ENCODE measurements around the gene LSM14A. TPM values are rescaled to one million over a fixed set of nuclear protein-coding genes. Genes with fewer than 3 reads are reported as not detected.
A peak's percentile ranks its signal among the peaks of the same experiment; 100 is the strongest.

Gene LSM14A
- total RNA-seq, 1 experiment from 2014 or later: 52.5 TPM

DNA sequence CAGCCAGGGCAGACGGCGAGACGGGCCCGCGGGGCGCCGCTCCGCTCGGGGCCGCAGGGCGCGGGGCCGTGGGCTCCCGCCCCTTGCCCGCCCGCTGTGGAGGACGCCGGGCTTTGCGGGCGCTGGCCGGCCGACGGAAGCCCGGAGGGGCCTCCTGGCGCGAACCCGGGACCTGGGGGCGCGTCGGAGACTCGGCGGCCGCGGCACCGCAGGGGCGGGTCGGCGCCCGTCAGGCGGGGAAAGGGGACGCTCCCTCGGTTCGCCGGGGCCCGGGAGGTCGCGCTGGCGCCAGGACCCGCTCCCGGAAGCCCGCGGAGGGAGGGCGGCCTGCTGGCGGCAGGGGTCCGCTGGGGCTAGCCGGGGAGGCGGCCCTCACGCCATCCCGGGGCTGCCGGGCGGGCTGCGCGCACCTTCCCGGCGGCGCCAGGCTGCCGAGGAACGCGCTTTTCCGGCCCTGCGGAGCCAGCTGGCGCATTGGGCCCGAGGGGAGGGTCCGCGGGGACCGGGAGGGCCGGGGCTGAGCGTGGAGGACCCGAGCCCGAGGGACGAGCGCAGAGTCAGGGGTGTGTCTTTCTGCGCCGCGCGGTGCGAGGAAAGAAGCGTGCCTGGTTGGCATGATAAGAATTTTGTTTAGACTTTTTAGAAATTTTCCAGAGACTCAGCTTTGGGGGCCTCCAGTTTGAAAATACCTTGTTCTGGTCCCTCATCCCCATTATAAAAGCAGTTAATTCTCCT lies 82.6 kb downstream of the LSM14A start:
- peak; percentile 25 for DNase-seq (ENCODE audit: low read depth)

DNA sequence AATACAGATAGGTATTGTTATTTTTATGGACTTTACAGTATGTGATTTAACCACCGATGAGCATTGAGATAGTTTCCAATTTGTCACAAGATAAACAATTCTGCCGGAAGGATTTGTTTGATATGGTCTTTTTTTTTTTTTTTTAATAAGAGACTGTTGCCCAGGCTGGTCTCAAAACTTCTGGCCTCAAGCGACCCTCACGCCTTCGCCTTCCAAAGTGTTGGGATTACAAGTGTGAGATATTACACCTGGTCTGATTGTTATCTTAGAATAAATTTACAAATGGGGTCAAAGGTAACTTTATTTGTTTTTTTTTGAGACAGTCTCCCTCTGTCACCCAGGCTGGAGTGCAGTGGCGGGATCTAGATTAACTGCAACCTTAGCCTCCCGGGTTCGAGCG lies 83.2 kb downstream of the LSM14A start:
- no peak for DNase-seq (ENCODE audit: low read depth)

DNA sequence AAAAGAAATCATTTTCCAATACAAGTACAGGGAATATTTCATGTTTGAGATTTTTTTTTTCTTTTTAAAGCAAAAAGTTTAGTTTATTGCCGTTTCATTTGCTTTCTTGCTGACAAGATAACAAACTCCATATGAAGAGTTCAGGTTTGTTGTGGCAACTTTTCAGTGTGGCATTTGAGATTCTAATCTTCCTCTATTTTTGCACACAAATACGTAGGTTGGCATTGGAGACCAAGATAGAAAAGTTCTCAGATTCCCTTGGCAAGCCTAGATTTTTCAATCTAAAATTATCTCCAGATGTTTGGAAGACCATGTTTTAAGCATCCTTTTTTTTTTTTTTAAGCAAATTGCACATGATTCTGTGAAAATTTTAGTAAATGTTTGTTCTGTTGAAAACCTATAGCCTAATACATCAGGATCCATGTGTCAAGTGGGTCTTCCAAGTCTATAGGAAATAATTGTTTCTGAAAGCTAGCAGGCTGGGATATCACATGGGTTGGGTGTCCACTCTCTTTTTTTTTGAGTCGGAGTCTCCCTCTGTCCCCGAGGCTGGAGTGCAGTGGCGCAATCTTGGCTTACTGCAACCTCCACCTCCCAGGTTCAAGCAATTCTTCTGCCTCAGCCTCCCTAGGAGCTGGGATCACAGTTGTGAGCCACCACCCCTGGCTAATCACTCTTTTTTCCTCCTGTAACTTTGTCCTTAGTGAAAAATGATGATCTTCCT lies 84.7 kb downstream of the LSM14A start:
- no peak for DNase-seq (ENCODE audit: low read depth)

DNA sequence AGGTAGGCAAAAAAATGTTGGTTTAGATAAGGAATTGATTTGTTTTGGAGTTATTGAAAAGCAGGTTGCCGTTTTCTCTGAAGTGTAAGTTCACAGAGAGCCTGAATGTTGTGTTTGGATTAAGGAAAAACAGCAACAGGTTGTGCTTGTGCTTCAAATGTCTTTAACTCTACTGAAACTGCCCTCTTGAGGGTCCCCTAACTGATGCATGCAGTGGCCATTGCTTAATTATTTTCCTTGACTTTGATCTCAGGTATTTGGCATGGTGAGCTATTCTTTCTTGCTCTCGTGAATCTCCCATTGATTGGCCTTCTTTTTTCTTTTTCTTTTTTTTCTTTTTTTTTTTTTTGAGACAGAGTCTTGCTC lies 85.2 kb downstream of the LSM14A start:
- DNase-seq (ENCODE audit: low read depth): no peak

DNA sequence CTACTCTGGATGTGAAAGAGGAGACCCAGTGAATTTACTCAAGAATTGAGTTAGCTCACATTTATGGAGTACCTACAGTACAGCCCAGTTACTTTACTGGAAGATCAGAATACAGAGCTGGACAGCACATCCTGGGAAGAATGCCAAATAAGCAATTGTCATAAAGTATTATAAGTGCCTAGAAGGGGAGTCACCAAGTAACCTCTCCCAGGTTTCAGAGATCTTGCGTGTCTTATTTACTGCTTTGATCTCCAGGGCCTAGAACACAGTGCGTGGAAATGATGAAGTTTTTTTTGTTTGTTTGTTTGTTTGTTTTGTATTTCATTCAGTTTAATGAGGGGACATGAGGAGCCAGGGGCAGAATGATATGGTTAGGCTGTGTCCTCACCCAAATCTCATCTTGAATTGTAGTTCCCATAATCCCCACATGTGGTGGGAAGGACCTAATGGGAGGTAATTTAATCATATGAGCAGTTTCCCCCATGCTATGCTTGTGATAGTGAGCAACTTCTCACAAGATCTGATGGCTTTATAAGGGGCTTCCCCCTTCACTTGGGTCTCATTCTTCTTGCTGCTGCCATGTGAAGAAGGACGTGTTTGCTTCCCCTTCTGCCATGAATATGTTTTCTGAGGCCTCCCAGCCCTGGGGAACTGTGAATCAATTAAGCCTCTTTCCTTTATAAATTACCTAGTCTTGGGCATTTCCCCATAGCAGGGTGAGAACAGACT lies 87.2 kb downstream of the LSM14A start:
- DNase-seq (ENCODE audit: low read depth): peak; percentile 15

DNA sequence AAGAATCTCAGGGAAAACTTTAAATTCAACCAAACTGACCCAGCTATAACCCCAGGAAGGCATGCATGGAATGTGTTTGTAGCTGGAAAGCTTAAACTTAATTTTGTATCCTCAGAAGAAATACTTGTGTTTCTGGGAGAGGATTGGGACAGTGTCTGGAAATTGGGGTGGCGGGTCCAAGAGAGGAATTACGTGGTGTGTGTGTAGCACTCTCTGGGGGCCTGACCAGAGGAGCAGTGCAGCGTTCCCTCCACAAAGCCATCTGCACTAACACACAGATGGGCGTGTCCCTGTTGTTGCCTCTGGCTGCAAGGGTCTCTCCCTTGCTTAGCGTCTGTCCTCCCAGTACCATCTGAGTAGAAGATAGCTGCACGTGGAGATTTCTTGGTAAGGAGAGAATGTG lies 88.5 kb downstream of the LSM14A start:
- DNase-seq (ENCODE audit: low read depth): no peak

DNA sequence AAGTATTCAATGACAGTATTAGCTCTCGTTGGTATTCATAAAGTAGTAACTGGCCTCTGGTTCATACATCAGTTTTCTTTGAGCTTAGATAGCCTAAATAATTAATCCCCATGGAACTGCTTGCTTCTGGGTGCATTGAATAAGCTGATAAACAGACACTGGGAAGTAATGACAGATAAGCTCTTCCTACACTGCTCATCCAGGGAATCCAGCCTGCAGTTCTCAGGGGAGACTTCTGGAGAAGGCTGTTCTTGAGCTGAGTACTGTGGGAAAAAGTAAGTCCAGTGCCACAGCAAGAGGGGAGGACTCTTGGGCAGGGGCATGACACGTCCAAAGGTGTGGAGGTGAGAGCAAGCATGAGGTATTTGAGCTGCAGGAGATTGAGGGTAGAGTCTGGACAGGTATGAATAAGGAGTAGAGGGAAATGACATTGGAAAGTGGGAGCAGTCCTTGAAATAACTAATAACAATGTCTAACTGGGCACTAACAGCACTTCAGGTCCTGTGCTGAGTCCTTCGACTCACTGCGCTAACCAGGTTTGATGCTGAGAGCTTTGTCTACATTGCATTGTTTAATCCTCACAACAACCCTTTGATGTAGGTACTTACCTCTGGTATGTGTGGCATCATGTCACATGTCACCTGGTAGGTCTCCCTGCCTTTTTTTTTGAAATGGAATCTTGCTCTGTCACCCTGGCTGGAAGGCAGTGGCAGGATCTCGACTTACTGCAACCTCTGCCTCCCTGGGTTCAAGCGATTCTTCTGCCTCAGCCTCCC lies 89.2 kb downstream of the LSM14A start:
- DNase-seq (ENCODE audit: low read depth): no peak

DNA sequence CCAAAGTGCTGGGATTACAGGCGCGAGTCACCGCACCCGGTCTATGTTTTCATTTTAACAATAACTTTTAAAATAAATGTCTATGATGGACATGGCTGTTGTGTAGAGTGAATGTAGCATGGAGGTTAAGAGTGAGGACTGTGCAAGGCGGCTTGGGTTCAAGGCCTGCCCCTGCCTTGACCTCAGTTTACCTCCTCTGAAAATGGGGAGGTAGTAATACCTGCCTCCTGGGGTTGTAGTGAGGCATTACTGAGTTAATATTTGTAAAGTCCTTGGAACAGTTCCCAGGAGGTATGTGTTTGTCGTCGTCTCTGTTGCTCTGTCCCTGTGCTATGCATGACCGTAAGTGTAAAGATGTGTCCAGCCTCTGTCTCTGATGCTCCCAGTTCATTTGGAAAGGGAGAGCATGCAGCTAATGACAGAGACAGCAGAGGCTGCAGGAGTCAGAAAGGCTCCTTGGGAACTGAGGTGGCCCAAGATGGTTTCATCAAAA lies 91.5 kb downstream of the LSM14A start:
- DNase-seq (ENCODE audit: low read depth): no peak

DNA sequence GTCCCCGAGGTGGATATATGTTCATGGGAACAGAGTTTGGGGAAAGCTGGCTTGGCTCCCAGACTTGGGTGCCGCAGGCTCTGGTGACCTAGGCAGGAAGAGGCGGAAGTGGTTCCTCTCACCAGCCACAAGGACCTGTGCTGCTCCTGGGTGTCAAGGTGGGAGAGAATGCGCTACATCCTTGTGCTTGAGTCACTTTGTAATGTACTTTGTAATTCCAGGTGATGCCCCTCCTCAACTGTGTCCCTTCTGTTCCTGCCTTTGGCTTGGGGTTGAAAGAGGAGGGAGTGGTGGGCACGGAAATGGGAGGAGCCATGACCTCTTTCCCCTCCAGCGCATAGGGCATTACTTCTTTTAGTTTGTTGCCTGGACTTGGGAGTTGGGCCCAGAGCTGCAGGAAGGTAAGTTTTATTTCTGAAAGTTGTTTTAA lies 92.9 kb downstream of the LSM14A start:
- no peak for DNase-seq (ENCODE audit: low read depth)

DNA sequence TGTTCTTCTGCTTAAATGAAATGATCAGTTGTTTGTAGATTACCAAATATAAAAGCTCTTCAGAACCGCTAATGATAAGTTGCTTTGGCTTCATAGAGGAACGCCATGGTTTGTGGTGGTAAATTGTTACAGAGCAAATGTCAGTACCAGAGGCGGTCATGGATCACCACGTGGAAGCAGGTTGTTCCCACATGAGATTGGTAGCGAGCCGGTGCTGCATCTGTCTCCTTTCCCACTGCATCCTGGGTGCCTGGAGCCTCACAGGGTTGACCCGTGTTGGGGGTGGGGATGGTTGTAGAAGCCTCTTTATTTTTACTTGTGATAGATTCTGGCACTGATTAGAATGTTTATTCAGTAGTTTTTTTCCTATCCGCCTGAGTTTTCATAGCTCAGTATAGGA lies 96.8 kb downstream of the LSM14A start:
- DNase-seq (ENCODE audit: low read depth): no peak

DNA sequence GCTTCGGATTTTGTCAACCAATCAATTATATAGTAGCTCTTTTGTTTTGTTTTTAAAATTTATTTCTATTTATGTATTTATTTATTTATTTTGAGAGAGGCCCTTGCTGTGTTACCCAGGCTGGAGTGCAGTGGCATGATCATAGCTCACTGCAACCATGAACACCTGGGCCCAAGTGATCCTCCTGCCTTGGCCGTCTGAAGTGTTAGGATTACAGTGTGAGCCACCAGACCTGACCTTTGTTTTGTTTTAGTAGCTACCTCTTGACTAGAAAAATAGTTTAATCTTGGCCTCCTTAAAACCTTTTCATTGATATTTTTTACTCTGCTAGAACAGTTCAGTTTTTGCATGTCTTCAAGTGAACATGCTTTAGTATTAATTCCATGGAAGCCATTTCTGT lies 97.2 kb downstream of the LSM14A start:
- no peak for DNase-seq (ENCODE audit: low read depth)

DNA sequence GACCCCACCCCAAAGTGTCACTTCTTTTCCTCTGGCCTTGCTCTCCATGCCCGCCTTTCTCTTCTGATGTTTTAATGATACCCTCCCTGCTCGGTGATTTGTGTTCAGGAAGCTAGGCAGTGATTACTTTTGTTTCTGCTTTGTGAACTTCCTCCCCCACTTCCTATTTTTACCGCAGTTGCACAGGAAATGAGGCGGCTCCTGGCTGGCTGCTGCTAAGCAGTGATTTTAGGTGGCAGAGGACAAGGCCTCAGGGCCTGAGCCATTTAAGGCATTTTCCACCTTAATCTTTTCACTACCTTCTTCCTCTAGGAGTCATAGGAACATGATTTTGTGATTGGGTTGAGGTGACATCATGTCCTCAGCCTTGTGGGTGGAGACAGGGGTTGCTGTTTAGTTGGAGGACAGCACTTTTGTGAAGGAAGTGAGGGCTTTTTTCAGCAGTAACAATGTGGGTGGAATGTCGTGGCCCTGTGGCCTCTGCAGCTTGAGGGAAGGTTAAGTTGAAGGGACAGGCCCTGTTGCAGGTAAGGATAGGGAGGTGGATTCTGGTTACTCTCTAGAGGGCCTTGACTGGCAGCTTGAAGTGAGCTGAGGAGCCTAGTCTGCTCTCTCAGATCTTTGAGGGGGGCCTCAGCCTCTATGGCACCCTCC lies 97.8 kb downstream of the LSM14A start:
- peak; percentile 39 for DNase-seq (ENCODE audit: low read depth)

DNA sequence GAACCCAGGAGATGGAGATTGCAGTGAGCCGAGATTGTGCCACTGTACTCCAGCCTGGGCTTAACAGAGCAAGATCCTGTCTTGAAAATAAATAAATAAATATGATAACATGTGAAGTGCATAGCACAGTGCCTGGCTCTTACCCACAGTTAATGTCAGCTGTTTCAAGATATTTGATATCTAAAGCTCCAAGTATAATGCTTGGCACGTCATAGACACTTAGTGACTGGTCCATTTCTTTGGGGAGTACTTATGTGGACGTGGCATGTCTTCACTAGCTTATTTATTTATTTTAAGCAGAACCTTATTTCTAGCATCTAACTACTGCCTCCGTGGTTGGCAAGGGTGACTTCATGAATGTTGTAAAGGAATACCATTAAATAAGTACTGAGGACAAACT lies 100.8 kb downstream of the LSM14A start:
- peak; percentile 66 for DNase-seq (ENCODE audit: low read depth)

DNA sequence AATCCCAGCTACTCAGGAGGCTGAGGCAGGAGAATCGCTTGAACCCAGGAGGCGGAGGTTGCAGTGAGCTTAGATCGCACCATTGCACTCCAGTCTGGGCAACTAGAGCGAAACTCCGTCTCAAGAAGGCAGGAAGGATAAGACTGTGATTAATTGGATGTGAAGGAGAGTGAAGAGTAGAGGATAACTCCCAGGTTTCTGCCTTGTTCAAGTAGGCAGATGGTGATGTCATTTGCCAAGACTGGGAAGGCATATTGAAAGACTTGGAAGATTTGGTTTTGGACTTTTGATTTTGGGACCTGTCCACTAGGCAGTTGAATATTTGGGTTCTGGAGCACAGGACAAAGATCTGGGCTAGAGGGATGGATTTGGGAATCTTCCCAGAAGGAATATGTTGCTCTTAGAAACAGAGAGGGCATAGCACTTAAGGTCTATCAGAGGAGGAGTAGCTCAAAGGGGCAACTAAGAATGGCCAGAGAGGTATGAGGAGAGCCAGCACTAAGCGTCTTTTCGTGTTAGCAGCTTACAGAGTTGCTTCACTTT lies 102.1 kb downstream of the LSM14A start:
- no peak for DNase-seq (ENCODE audit: low read depth)

DNA sequence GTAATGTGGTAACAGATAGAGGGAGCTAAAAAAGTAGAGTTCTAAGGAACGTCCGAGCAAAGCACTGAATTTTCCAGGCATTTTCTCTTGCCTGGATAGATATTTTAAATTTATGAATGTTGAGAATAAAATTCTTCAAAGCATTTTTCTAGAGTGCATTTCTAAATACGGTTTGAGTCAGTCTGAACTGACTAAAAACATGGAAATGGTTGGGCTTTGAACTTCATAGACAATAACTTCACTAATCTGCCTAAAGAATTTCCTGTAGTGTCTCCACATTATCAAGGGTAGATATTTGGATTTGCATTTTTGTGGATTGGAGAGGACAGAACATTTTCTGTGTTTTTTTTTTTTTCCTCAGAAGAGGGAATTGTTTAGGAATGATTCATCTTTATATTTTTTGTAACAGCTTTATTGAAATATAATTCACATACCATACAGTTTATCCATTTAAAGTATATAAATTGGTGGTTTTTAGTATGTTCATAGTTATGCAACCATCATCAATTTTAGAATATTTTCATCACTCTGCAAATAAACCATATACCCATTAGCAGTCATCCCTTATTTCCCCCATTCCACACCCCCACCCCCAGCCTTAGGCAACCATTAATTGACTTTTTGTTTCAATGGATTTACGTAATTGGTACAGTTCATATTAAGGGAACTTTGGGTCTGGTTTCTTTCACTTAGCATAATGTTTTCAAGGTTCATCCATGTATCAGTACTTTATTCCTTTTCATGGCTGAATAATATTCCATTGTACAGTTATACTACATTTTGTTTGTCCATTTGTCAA lies 102.7 kb downstream of the LSM14A start:
- DNase-seq (ENCODE audit: low read depth): peak; percentile 83

DNA sequence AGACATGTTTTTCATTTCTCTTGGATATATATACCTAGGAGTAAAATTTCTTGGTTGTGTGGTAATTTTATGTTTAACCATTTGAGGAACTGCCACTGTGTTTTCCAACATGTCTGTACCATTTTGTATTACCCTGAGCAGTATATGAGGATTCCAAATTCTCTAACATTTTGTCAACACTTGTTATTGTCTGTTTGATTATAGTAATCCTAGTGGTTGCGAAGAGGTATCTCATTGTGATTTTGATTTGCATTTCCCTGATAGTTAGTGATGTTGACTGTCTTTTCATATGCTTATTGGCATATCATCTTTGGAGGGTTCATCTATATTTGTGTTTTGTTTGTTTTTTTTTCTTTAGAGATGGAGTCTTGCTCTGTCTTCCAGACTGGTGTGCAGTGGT lies 103.4 kb downstream of the LSM14A start:
- no peak for DNase-seq (ENCODE audit: low read depth)

DNA sequence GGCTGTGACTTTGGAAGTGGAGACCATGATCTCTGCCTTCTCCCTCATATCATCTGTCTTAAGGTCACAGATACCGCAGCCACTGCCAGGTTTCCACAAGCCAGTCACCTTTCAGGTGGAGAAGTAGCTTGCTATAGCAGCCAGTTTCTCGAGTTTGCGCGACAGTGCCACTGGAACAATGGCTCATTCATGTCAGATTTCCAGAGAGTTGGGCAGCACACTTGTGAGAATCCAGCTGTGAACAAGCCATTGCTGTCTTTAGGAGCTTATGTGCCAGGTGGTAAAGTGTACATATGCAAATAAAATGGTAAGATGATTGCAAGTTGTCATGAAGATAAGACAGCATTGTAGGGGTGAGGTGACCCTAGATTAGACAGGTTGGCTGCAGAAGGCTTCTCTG lies 104.3 kb downstream of the LSM14A start:
- DNase-seq (ENCODE audit: low read depth): no peak

DNA sequence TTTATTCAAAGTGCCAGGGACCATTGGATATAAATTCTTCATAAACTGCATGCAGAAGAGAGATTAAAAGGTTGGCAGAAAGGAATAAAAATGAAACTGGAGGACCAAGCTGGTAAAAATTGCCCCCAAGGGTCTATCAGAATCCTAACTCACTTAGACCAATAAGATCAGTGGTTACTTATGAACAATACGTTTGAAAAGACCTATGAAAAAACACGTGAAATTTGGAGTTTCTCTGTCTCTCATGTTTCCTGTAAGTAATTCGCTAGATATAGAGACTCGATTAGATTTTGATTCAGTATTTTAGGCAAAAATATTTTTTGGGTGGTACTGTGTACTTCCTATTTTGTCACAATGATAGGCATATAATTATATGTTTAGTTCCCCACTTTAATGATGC lies 104.9 kb downstream of the LSM14A start:
- no peak for DNase-seq (ENCODE audit: low read depth)

DNA sequence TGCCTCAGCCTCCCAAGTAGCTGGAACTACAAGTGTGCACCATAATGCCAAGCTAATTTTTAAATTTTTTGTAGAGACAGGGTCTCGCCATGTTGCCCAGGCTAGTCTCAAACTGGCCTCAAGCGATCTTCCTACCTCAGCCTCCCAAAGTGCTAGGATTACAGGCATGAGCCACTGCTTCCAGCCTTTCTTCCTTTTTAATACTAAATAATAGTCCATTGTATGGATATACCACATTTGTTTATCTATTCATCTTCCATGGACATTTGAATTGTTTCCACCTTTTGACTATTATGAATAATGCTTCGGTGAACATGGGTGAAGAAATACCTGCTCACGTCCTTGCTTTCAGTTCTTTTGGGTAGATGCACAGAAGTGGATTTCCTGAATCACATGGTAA lies 106.5 kb downstream of the LSM14A start:
- no peak for DNase-seq (ENCODE audit: low read depth)

All from LHCN-M2 (cell line).